ENCODE measurements around the gene GUCY1A2.

GRCh38 chr11:106889718-106890117 is 128.6 kb downstream of the GUCY1A2 start:
- TF ChIP-seq CTCF (conservative IDR thresholded peaks at IDR 0.05; ENCODE audit: low read depth, low read length) (no peak), EZH2 (IDR thresholded peaks at IDR 0.05; ENCODE audit: borderline replicate concordance, low read depth, low read length, poor library complexity, severe bottlenecking) (no peak)
